ENCODE results near the gene DLG1. TPM values are rescaled to one million over a fixed set of nuclear protein-coding genes. Genes with fewer than 3 reads are reported as not detected.

The DLG1 gene
- total and polyA plus RNA-seq, 9 of the 15 experiments (the other 6 are each of a cell fraction or from before 2014, with no cell fraction given), result 9.4 to 63.5 (median 43.6) TPM

DNA sequence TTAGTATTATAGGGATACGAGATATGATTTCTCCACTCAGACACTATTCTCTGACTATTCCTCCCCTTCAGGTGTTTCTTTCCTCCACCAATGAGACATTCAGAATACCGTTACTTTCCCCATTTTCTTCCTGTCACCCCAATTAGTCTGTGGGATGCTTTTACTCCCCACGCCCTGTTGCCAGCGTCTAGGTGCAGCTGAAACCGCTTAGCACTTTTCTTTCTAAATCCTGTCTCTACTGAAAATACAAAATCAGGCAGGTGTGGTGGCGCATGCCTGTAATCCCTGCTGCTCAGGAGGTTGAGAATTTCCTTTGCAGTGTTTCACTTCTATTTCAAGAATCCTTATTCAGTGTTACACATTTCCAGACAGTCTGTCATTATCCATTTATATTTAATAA lies 49.6 kb upstream of the DLG1 start:
- no peak overlapping the region for H3K4me3 ChIP-seq
- intact Hi-C loops (cut with micrococcal nuclease), result no loop called here
- peaks cover 9 to 14% of the 10 kb centered on the region in 2 experiments; a peak in 4 of 5 replicates for H3K4me1 ChIP-seq (replicated peaks in 1 of 2; ENCODE audit: control insufficient read depth in 2 of 2, insufficient read depth in 2 of 2, low read length in 2 of 2)
- no peaks in the 10 kb centered on the region for H3K9me3 ChIP-seq (replicated peaks; ENCODE audit: control insufficient read depth, insufficient read depth, low read depth, low read length)
- no peak overlapping the region for H3K9ac ChIP-seq (ENCODE audit: insufficient read depth in 1 of 2, low read depth in 2 of 2, low read length in 2 of 2)
- H3K4me2 ChIP-seq (ENCODE audit: insufficient read depth, low read length), result no peak overlapping the region
- DNase-seq (ENCODE audit: extremely low read depth in 1 of 4, low spot score in 3 of 4) (no peak), ATAC-seq (no peak), FAIRE-seq (no peak)
- TF ChIP-seq GABPA (tag; conservative IDR thresholded peaks at IDR 0.05; ENCODE audit: low read depth), result no peak
- TF ChIP-seq KLF10 (CRISPR knock-in tag; IDR thresholded peaks at IDR 0.05), result no peak
- TF ChIP-seq, protein P1, sequence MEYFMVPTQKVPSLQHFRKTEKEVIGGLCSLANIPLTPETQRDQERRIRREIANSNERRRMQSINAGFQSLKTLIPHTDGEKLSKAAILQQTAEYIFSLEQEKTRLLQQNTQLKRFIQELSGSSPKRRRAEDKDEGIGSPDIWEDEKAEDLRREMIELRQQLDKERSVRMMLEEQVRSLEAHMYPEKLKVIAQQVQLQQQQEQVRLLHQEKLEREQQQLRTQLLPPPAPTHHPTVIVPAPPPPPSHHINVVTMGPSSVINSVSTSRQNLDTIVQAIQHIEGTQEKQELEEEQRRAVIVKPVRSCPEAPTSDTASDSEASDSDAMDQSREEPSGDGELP (CRISPR knock-in tag; IDR thresholded peaks at IDR 0.05; ENCODE audit: borderline replicate concordance), result no peak
- TF ChIP-seq MEF2A (IDR thresholded peaks at IDR 0.05; ENCODE audit: control insufficient read depth, low read depth, low read length), result no peak
- no peak for TF ChIP-seq ZNF511 (CRISPR knock-in tag; IDR thresholded peaks at IDR 0.05)
- no peak for TF ChIP-seq PHB (CRISPR knock-in tag; IDR thresholded peaks at IDR 0.05)
- POLR2A ChIA-PET, result interaction anchor here (1.0 kb wide), 1 partner anchor 14 kb away, joined by 3 read pairs; no protein-coding TSS in a partner anchor
- H3K9me1 ChIP-seq (ENCODE audit: control insufficient read depth, insufficient read depth, low read length), result no peaks in the 10 kb centered on the region
- H3K36me3 ChIP-seq (ENCODE audit: control insufficient read depth, insufficient read depth, low read length), result no peaks in the 10 kb centered on the region
- no peak overlapping the region for H2AFZ ChIP-seq (ENCODE audit: low read depth, low read length)
- 45% methylated on average over 6 of the region's 6 CpGs for WGBS (ENCODE audit: insufficient coverage, low coverage, missing lambda C conversion rate)
- H3K27me3 ChIP-seq (ENCODE audit: control insufficient read depth in 2 of 2, insufficient read depth in 2 of 2, low read length in 2 of 2), result 0 out of 5 replicates have a peak, but pooled peaks cover 0 to 2% of the 10 kb centered on the region in 2 experiments
- no peaks in the 10 kb centered on the region for H3K79me2 ChIP-seq (ENCODE audit: control insufficient read depth, insufficient read depth, low read length)
- in situ Hi-C loops (cut with MboI), result no loop called here
- H4K20me1 ChIP-seq (replicated peaks; ENCODE audit: control insufficient read depth, insufficient read depth, low read length), result no peaks in the 10 kb centered on the region
- no peak overlapping the region for H3K27ac ChIP-seq (ENCODE audit: extremely low read depth, low read depth, low read length)
- no TSS peak for BruUV-seq (replicated peaks)
- CTCF ChIA-PET (ENCODE audit: low intra/inter-chr PET ratio), result no interaction called here
